Measurements from ENCODE around the gene SGCE.
A peak's percentile ranks its signal among the peaks of the same experiment; 100 is the strongest.

Gene SGCE

DNA sequence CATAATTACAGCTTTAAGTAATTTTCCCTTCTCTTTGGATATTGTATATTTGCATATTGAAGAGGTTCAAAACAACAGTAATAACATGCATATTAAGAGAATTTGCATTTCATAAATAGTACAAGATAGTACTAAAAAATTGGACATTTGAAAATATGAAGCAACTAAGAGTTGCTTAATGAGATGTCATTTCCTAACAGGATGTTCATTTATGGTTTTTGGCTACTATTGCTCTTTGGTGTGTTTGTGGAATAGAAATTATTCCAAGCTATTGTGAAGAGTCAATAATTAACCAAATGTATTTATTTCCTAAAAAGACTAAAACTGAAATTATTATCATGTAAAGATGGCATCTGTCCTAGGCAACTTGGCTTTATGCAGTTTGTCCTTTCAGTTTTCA is 4.1 kb upstream of the SGCE start:
- no peak for DNase-seq (ENCODE audit: low spot score)

DNA sequence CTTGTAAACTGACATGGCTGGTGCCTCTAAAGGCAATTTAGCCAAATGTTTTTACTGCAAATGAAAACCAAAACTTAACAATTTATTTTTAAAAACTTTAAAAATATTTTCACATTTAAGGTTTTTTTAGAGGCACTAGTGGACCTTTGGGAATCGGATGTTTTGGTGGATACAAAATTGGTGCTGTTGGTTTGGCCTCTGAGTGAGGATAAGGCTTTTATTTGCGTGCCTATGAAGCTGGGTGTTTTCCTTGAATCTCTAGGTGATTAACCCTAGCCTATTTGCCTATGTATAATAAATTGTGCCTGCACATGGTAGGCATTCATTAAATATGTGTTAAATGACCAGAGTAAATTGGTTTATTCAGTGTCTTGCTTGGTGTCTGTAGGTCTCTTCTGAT is 2.9 kb upstream of the SGCE start:
- DNase-seq (ENCODE audit: low spot score): no peak

DNA sequence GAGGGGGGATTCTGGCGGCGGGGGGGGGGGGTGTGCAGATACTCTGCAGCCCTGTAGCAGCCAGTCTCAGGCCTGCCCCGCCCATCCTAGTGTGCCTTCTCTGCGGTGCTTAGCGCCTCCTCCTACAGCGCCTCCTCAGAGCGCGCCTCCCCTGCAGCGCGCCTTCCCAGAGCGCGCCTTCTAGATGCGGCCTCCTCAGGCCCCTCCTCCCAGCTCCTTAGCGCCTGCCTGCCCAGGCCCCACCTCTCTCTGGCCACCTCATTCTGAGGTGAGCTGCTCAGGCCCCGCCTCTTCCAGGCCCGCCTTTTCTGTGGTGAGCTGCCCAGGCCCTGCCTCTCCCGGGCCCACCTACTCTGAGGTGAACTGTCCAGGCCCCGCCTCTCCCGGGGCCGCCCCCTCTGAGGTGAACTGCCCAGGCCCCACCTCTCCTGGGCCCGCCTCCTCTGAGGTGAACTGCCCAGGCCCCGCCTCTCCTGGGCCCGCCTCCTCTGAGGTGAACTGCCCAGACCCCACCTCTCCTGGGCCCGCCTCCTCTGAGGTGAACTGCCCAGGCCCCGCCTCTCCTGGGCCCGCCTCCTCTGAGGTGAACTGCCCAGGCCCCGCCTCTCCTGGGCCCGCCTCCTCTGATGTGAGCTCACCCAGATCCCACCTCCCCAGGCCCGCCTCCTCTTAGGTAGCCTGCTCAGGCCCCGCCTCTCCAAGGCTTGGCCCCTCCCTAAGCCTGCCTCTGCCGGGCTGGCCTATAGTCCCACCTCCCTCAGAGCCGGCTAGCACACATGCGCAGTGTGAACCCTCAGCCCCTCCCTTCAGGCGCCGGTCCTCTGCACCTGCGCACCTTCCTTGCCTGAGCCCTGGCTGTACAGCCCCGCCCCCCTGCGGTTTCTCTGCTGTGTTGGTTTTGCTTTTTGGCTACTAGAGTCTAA is 2.1 kb upstream of the SGCE start:
- DNase-seq (ENCODE audit: low spot score): no peak

DNA sequence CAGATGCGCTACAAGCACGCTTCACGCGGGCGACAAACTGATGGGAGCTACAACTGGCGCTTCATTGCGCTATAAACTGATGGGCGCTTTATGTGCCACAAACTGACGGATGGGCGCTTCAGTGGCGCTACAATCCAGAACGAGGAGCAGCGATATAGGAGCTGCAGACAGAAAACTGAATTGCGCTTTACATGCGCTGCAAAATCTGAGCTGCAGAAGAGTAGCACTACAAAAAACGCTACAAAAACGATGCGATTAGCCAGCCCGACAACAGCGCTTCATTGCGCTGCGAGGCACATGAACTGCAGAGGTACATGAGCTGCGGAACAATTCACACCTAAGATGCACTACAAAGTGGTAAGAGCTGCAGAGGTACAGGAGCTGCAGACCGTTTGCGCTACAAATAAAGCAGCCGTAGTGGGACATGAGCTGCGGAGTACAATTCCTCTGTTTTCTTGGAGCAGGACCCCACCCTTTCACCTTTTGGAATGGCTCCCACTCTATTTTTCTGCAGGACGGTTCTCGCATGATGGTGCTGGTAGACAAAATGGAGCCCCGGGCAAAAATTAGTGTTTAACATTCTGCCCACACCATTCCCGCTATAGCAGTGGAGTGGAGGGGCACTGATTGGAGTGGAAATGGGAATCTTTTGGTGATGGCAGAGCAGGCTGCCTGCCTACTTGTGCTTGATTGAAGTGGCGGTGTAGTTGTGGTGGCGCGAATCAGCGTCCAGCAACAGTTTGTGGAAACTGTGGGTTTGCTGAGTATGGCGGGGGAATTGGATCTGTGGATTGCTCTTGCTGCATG is 1.2 kb upstream of the SGCE start:
- DNase-seq (ENCODE audit: low spot score): no peak

DNA sequence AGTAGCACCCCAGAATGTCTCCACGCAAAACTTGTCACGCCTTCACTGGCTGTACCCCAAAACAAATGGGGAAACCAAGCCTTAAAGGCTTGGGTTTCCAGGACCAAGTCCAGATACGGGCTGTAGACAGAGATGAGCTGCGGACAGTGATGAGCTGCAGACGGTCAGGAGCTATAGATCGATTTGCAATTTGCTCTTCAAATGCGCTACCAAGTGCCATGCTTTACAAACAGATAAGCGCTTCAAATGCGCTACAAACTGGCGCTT is 658 bp upstream of the SGCE start:
- no peak for DNase-seq (ENCODE audit: low spot score)

DNA sequence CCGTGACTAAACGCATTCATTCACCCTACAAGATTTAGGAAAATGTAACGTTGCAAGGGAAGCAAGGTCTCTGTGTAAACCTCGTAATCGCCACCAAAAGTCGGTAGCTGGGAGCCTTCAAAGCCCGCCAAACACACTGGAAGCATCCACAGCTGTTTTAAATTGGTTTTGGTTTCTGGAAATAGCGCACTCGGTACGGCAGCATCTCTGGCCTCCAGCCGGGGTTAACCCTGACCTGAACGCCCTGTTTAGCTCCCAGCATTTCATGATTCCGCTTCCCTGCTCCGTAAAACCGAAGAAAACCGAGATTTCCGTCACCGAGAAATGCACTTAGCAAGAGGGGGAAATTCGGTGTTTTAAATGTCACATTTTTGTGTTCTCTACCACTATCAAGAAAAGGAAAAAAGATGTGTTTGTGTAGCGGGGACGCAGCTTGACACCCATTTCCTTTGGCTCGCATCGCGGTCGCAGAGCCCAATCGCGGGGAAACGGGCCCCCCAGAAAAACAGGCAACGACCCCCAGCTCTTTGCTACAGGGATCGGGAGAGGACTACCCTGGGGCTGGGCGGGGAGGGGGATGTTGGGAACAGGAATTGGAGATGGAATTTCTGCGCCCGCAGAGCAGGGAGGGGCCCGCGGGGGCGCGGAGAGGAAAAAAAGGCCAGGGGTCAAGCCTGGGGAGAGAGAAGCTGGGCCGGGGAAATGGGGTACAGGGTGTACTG is 646 bp downstream of the SGCE start:
- no peak for DNase-seq (ENCODE audit: low spot score)

DNA sequence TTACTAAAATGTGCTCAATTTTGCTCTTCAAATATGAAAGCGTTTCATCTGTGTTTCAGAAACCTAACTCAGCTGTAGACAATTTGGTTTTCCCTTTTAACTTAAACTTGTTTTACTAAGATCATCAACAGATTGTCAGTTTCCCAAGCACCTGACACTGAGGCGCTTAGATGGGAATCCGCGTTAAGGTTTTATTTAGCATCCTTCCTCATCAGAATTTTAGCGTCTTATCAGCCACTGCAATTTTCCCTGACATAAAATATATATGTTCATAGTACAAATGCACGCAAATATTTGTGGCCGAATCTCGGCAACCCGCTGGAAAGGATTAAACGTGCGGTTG is 1.2 kb downstream of the SGCE start:
- no peak for DNase-seq (ENCODE audit: low spot score)

DNA sequence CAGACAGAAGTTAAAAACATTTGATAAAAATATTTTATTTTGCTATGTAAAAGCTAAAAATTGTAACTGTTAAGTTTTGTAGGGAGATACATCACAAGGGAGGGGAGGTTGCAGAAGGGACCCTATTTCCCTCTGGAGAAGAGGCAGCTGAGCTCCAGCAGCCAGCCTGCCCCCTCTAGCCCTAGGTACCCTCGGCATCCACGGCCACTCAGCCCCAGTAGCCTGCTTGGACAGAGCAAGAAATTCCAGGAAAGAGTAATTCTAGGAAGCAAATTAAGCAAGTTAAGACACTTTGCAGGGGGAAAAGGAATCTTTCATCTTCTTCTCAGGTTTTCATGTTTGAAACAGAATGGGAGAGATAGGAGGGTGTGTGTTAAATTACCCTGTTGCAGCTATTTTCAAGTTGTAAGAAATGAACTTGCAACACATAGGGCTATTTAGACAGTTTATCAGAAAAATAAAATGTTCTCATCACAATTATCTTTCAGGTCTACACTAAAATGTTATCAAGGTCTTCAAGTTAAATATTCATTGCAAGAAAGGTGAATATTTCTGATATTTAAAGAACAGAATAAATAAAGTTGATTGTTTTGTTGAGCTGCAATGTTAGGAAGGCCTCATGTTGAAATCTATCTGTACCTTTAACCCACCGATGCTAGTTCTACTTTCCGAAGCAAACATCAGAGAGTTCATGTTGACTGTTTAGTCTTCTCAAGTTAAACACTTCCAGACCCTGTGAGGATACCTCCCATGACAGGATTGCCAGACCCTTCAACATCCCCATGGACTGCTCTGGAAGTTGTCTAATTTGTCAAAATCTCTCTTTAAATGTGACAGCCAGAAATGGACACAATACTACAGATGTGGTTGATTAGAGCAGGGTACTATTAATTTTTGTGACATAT is 5.5 kb downstream of the SGCE start:
- no peak for DNase-seq (ENCODE audit: low spot score)

DNA sequence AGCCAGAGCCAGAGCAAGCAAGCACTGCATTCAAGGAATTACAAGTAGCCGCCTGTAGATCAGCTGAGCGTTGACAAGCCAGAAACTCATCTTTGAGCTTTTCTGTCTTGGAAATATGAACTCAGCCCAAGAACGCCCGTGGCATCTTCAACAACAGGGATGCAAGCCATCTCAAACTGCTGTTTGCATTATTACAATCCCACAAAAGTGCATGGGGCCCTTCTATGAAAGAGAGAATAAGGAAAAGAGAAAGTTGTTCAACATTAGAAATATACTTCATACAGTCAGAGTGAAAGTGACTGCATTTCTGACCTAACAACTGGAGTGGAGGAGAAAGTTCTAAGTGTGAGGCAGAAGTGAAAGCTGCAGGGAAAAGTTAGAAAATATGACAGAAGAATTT is 6.5 kb downstream of the SGCE start:
- DNase-seq (ENCODE audit: low spot score): no peak

DNA sequence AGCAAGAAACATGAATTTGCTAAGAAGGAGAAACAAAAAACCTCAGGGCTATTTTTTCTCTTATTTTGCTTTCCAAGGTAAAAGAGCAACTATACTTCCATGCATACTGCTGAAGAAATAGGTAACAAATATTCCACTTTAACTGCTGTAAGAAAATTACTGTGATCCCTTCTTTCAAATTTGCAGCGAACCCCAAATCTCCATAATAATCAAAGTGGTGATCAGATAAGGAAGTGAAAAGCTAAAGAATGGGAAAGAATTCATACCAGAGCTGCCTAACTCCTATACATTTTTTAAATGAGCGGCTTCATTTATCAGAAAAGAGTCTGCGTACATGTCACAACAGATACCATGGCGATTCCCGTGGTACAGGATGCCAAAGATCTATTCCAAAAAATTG is 7.2 kb downstream of the SGCE start:
- no peak for DNase-seq (ENCODE audit: low spot score)

DNA sequence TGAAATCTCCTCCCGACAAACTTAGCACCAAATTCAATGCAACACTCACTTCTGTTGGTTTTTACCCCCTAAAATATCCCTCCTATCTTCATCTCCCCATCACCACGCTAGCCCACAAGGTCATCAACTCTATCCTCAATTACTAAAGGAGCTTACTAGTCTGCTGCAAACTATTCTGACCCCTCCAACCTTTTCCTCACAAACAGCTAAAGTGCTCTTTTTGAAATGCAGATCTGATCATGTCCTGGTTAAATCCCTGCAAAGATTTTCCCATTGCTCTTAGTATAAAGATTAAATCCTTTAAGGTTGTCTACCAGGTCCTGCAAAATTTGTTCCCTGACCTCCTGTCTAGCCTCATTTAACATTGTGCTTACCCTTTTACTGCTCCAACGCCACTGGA is 8.6 kb downstream of the SGCE start:
- no peak for DNase-seq (ENCODE audit: low spot score)

DNA sequence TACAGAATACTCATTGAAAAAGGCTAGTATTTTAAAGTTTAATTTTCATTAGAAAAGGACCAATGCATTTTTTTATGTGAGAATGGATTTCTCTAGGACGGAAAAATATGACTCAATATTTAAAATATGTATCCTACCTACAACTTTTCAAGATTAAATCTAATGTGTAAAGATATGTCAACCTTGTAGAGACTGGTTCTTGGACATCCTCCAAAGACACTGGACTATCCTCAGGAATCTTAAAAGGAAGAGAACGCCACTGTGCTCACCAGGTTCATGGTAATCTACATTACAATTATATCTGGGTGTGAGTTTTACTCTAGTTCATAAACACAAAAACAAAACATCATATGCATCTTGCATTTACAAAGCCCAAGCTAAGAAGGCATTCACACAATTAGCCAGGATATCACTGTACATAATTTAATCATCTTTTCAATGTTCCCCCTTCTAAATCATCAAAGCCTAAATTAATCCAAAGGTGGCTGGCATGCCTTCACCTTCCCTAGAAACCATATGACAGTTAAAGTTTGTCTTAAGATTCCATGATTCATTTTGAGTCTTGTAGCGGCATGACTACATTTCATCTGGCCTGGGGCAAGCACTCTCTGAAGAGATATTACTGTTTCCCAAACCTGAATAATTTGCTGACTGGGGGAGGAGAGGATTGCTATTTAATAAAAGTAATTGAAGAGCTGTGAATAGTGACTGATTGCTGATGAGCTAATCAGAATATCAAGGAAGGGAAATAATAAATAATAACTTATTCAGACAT is 12.0 kb downstream of the SGCE start:
- DNase-seq (ENCODE audit: low spot score): no peak

DNA sequence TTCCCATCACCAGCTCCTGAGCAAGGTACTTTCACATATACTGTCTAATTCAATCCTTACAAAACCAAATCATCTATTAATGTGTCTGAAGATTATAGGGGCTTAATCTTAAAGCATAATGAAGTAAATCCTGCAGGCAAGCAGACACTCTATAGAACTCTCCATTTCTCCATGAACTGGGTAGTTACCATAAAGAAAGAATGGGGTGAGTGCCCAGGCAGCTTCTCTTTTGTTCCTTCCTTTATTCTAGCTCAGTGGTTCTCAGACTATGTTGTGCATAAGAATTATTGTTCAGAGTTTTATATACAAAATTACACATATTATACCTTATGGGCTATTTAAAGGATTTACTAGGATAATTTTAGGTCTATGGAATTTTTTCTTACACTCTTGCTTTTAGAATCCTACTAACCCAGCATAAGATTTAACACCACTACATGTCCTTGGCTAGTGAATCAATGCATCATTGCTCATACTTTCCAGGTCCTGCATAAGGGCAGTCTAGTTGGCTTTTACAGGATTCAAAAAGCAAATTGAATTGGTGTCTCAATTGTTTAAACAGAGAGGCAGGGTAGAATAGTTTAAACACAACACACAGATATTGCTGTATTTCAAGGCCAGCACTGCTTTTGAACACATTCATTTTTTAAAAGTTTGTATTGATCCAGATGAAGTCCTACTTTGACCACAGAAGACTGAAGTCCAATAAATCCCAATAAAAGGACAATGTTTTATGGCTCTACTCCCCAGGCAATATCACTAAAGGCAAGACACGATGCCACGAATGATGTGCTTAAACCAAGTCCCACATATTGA is 12.9 kb downstream of the SGCE start:
- DNase-seq (ENCODE audit: low spot score): no peak

DNA sequence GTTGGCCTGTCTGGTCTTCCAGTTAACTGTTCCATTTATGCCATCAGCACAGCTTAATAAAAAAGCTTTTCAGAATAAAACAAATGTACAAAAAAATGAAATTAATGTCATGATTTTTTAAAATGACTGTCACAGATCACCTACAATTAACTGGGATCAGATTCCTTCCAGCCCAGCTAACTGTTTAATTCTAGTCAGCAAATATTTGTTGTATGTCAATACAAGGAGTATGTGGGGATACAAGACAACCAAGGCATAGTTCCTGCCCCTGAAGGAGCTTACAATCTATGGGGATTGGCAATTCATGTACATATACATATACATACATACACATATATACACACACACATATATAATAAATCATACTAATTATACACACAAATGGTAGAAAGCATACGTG is 16.5 kb downstream of the SGCE start:
- DNase-seq (ENCODE audit: low spot score): no peak

DNA sequence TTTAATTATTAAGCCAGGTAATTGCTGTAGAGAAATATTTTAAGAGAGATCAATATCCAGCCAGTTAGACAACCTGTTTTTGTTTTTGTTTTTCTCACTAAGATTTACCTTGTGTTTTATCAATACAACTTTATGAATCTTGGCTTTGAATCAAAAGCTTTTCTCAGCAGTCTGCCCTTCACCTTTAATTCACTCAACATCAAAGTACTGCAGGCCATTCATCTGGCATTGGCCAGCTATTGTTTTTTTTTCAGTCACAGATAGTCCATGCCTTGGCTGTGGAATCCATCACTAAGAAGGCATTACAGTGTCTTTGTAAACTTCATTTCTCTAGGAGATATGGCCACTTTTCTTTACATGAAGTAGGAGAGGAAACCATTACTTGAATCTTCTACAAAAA is 20.2 kb downstream of the SGCE start:
- DNase-seq (ENCODE audit: low spot score): no peak

DNA sequence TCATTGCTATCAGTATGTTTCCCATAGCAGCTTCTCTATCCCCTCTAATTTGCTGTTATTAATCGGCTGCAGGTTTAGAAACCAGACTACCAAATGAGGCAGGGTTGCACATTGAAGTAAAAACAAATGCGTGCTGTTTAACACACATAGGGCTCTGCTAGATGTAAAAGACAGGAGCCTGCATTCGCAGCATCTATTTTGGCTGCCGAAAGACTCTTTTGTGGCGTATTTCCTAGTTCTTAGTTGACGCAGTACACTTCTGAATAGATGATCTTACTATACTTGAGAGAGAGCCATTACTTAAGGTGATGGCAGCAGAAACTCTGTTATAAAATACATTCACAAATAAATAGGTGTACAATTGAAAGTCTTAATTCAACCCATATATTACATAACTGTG is 21.4 kb downstream of the SGCE start:
- DNase-seq (ENCODE audit: low spot score): no peak

DNA sequence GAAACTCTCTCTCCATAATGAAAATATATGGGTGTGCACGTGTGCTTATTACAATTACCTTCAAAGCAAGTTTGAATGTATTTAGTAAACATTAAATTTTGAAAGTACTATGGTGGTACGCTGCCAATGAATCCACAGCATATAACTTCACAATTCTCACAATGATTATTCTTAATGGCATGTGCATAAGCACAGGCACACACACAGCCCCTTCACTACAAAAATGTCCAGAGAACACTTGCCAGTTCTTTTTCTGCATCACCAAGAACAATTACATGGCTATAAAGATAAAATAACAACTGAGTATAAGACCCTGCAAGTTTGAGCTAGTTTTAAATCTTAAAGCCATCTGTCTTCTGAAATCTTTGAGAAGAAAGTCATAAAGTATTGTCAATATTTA is 22.2 kb downstream of the SGCE start:
- DNase-seq (ENCODE audit: low spot score): no peak

DNA sequence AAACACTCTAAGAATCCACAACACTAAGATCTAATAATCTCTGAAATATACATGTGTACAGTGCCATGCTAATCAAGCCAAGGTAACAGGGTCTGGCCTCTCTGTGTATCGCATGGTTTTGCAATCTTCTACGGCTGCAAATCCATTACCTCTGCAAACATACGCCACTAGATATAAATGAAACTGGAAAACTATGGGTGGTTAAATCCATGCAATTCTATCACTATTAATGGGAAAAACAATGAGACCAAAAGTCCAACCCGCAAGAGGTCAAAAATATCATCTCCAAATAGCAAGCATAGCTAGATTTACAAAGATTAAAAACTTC is 23.0 kb downstream of the SGCE start:
- DNase-seq (ENCODE audit: low spot score): no peak

DNA sequence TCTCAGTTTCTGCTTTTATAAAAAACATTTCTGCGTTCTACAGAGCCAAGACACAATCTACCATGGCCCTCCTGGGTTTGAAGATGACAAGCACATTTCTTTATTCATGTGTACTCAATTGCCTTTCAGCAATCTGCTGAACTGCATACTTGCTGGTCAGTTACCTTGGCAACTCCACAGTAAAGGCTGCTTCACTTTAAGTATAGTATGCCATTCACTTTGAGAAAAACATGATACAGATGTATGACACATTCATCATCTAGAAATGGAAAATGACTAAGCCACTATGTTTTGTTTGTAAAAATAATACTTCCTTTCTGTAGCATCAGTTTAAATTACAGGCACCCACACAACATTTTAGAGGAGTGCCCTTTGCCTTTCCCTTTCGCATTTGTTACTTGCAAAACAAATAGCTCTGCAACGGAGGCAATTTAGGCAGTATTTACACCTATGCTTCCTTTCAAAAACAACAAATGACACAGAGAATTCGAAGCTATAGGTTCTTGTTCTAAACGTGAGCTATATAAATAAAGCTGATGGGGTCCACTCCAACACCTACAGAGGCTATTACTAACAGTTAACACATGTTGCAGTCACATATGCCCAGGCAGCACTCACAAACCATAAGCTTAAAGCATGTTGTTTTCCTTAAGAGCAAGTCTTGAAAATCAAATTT is 23.5 kb downstream of the SGCE start:
- peak; percentile 17 for DNase-seq (ENCODE audit: low spot score)

DNA sequence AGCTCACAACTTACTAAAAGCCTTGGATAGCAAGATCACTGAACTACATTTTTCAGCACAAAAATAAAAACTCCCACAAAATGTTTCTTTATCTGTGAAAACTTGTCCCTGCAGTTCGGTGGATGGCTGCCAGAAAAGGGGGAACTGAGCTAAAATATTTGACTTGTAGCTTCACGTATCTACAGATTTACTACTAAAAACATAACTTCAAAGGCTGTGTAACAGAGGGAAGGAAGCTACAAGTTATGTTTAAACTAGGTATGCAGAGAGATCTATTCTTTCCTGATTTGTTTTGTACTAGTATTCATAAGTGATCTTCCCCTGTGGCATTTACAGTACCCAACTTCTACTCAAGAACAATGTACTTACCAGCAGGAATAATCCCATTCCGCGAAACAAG is 25.1 kb downstream of the SGCE start:
- no peak for DNase-seq (ENCODE audit: low spot score)

Measured in SW480 (cell line).